Measurements from ENCODE around the gene KRTAP23-1. TPM values are rescaled to one million over a fixed set of nuclear protein-coding genes. Genes with fewer than 3 reads are reported as not detected.

Gene KRTAP23-1
- total RNA-seq, 1 donor = not detected

- no peak for DNase-seq (ENCODE audit: low read depth)
- no peak within 1 kb of the TSS for H3K4me3 ChIP-seq (ENCODE audit: low read depth, low read length)
- no peak for TF ChIP-seq CTCF (IDR thresholded peaks at IDR 0.05; ENCODE audit: insufficient read depth, low read length)
Observed at GRCh38 chr21:30320215-30320614, 28.2 kb downstream of the KRTAP23-1 start, which contains the start of gene KRTAP26-1. TSS of gene KRTAP26-1 (minus strand) at chr21:30320315. CDS start at chr21:30320035, 280 bp downstream.

GRCh38 chr21:30315701-30316100 is 32.7 kb downstream of the KRTAP23-1 start:
- no peak overlapping the region for H3K4me3 ChIP-seq (ENCODE audit: low read depth, low read length)
- no peak for DNase-seq (ENCODE audit: low read depth)
- TF ChIP-seq CTCF (IDR thresholded peaks at IDR 0.05; ENCODE audit: insufficient read depth, low read length) = no peak

- no peak for TF ChIP-seq CTCF (IDR thresholded peaks at IDR 0.05; ENCODE audit: insufficient read depth, low read length)
- DNase-seq (ENCODE audit: low read depth) = no peak
- H3K4me3 ChIP-seq (ENCODE audit: low read depth, low read length) = no peak overlapping the region
Observed at GRCh38 chr21:30306884-30307283, 41.5 kb downstream of the KRTAP23-1 start.

GRCh38 chr21:30305136-30305535 is 43.3 kb downstream of the KRTAP23-1 start:
- no peak for DNase-seq (ENCODE audit: low read depth)
- H3K4me3 ChIP-seq (ENCODE audit: low read depth, low read length) = no peak overlapping the region
- TF ChIP-seq CTCF (IDR thresholded peaks at IDR 0.05; ENCODE audit: insufficient read depth, low read length) = no peak

Small RNAs within 50 kb of the gene (small RNA-seq; reads per million reads assigned to genes)
- not detected for gene KRTAP23-1
- not detected for gene MIR4327

Other genes starting within 250 kb of the KRTAP23-1 start
- gene CLDN17, start 181.8 kb downstream of the KRTAP23-1 start, total RNA-seq (ENCODE audit: low replicate concordance) = 0.49 TPM in 1 of 2 replicates, not detected in the other
- not detected in 2 replicates for gene CLDN8, start 132.5 kb downstream of the KRTAP23-1 start, total RNA-seq (ENCODE audit: low replicate concordance)
- gene KRTAP24-1, start 65.7 kb downstream of the KRTAP23-1 start, total RNA-seq (ENCODE audit: low replicate concordance) = not detected in 2 replicates
- gene KRTAP25-1, start 59.1 kb downstream of the KRTAP23-1 start, total RNA-seq (ENCODE audit: low replicate concordance) = not detected in 2 replicates
- not detected in 2 replicates for gene KRTAP26-1, start 28.3 kb downstream of the KRTAP23-1 start, total RNA-seq (ENCODE audit: low replicate concordance)
- gene KRTAP27-1, start 10.9 kb downstream of the KRTAP23-1 start, total RNA-seq (ENCODE audit: low replicate concordance) = not detected in 2 replicates
- not detected in 2 replicates for gene KRTAP13-2, start 23.7 kb upstream of the KRTAP23-1 start, total RNA-seq (ENCODE audit: low replicate concordance)
- not detected in 2 replicates for gene KRTAP13-1, start 47.4 kb upstream of the KRTAP23-1 start, total RNA-seq (ENCODE audit: low replicate concordance)
- gene KRTAP13-3, start 77.3 kb upstream of the KRTAP23-1 start, total RNA-seq (ENCODE audit: low replicate concordance) = not detected in 2 replicates
- gene KRTAP13-4, start 81.6 kb upstream of the KRTAP23-1 start, total RNA-seq (ENCODE audit: low replicate concordance) = not detected in 2 replicates
- gene KRTAP15-1, start 91.7 kb upstream of the KRTAP23-1 start, total RNA-seq (ENCODE audit: low replicate concordance) = not detected in 2 replicates
- not detected in 2 replicates for gene KRTAP19-1, start 131.8 kb upstream of the KRTAP23-1 start, total RNA-seq (ENCODE audit: low replicate concordance)
- not detected in 2 replicates for gene KRTAP19-2, start 138.8 kb upstream of the KRTAP23-1 start, total RNA-seq (ENCODE audit: low replicate concordance)
- not detected in 2 replicates for gene KRTAP19-3, start 143.4 kb upstream of the KRTAP23-1 start, total RNA-seq (ENCODE audit: low replicate concordance)
- not detected in 2 replicates for gene KRTAP19-4, start 148.6 kb upstream of the KRTAP23-1 start, total RNA-seq (ENCODE audit: low replicate concordance)
- not detected in 2 replicates for gene KRTAP19-5, start 153.5 kb upstream of the KRTAP23-1 start, total RNA-seq (ENCODE audit: low replicate concordance)
- gene KRTAP19-6, start 193.3 kb upstream of the KRTAP23-1 start, total RNA-seq (ENCODE audit: low replicate concordance) = not detected in 2 replicates
- gene KRTAP19-7, start 212.7 kb upstream of the KRTAP23-1 start, total RNA-seq (ENCODE audit: low replicate concordance) = not detected in 2 replicates
- not detected in 2 replicates for gene KRTAP22-2, start 241.8 kb upstream of the KRTAP23-1 start, total RNA-seq (ENCODE audit: low replicate concordance)
- not detected in 2 replicates for gene KRTAP6-3, start 243.8 kb upstream of the KRTAP23-1 start, total RNA-seq (ENCODE audit: low replicate concordance)

Data from fibroblast of the aortic adventitia (primary cell).